COLO829 (cell line): ENCODE data around the gene RNF10.
A peak's percentile ranks its signal among the peaks of the same experiment; 100 is the strongest.
"Not testable (repeated sequence)": the region's sequence is repeated elsewhere in the genome, so short reads cannot be mapped to it uniquely, and the experiment has no call there.

Experiments used
- DNase-seq: peaks from one replicate; pipeline ENCODE4 v3.0.0; 2012; ENCODE audit warnings: low spot score

Gene RNF10

GRCh38 chr12:120580787-120581723, 46.9 kb downstream of the RNF10 start, which contains the start of gene POP5:
TSS of gene POP5 (minus strand) at chr12:120581402. CDS start at chr12:120581362, 40 bp downstream.
- DNase-seq: peak; percentile 96

- no peak for DNase-seq
Measured at GRCh38 chr12:120581998-120582397, 47.8 kb downstream of the RNF10 start.

- peak; percentile 57 for DNase-seq
Measured at GRCh38 chr12:120583478-120584030, 49.4 kb downstream of the RNF10 start.

GRCh38 chr12:120584343-120585149, 50.4 kb downstream of the RNF10 start:
- DNase-seq: no peak

DNA sequence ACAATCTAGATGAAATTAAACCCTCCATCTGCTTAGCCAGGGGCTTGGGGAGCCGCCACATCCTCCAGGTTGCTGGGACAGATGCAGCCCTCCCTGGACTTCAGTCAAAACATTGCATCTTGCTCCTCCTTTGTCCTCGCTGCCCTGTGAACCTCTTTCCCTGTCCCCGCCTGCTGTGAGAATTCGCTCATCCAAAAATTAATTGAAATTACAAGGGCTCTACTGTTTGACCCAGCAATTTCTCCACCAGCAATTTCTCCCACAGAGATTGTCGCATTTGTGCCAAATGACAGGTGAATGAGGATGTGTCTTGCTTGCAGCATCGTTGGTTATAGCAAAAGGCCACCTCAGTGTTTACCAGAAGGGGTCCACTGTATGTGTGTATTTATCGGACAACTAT, 52.0 kb downstream of the RNF10 start:
- DNase-seq: no peak

- DNase-seq: no peak
Measured at GRCh38 chr12:120586860-120587259, 52.7 kb downstream of the RNF10 start.

DNA sequence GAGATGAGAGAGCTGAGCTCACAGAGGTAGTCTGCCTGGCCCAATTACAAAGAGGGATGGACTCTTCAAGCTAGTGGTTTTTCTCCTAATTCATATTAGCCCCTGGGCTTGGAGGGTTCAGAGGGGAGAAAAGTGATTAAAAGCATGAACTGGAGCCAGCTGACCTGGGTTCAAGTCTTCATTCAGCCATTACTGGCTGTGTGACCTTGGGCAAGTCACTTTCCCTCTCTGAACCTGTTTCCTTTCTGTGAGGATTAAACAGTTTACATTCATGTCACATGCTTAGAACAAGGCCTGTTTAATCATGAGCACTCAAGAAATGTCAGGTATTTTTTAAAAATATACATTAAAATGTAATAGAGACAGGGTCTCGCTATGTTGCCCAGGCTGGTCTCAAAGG, 54.2 kb downstream of the RNF10 start:
- DNase-seq: no peak

GRCh38 chr12:120588948-120589930, 55.1 kb downstream of the RNF10 start:
- no peak for DNase-seq

- no peak for DNase-seq
Measured at GRCh38 chr12:120590741-120591407, 56.7 kb downstream of the RNF10 start.

DNA sequence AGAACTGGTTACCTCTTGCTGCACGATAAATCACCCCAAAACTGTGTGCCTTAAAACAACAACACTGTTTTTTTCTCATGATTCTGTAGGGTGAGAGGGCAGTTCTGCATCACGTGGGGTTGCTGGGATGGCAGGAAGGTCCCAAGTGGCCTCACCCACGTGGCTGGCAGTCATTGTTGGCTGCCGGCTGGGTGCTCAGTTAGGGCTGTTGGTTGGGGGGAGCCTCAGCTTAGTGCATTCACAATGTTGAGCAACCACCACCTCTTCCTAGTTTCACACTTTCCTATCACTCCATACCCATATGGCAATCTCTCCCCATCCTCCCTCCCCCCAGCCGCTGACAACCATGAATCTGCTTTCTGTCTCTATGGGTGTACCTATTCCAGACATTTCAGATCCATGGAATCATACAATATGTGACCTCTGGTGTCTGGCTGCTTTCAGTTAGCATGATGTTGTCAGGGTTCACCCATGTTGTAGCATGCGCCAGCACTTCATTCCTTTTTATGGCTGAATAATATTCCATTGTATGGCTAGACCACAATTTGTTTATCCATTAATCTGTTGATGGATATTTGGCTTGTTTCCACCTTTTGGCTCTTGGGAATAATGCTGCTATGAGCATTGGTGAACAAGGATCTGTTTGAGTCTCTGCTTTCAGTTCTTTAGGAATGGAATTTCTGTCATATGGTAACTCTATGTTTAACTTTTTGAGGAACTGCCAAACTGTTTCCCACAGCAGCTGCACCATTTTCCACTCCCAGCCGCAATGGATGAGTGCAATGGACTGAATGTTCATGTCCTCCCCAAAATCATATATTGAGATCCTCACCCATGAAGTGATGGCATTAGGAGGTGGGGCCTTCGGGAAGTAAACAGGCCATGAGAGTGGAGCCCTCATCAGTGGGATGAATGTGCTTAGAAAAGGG, 58.2 kb downstream of the RNF10 start:
- no peak for DNase-seq

DNA sequence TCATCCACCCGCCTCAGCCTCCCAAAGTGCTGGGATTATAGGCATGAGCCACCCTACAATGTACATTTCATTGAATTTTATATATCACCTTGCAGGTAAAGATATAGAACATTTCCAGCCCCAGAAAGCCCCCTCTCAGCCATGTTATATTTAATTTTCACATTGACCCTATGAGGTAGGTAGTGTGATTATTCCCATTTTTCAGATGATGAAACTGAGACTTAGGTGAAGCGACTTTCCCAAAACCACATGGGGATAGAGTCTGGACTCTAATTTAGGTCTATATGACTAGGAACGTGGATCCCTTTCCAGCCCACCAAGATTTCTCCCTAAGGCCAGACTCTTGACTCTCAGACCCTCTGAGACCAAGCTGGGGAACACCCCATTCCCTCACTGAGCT, 62.7 kb downstream of the RNF10 start:
- DNase-seq: no peak

DNA sequence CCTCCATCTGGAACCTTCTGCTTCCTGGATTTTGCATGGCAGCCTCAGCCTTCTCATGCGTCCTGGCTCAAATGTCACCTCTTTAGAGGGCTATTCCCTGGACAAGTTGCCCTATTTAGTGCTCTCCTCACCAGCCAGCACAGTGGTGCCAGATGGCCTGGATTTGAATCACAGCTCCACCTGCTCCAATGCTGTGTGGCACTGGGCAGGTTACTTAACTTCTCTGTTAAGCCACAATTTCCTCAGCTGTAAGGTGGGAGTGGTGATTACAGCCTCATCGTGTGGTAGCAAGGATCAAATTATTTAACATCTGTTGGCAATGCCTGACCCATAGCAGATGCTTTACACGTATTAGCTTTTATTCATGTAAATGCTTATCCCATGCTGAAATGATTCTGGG, 63.7 kb downstream of the RNF10 start:
- no peak for DNase-seq

DNA sequence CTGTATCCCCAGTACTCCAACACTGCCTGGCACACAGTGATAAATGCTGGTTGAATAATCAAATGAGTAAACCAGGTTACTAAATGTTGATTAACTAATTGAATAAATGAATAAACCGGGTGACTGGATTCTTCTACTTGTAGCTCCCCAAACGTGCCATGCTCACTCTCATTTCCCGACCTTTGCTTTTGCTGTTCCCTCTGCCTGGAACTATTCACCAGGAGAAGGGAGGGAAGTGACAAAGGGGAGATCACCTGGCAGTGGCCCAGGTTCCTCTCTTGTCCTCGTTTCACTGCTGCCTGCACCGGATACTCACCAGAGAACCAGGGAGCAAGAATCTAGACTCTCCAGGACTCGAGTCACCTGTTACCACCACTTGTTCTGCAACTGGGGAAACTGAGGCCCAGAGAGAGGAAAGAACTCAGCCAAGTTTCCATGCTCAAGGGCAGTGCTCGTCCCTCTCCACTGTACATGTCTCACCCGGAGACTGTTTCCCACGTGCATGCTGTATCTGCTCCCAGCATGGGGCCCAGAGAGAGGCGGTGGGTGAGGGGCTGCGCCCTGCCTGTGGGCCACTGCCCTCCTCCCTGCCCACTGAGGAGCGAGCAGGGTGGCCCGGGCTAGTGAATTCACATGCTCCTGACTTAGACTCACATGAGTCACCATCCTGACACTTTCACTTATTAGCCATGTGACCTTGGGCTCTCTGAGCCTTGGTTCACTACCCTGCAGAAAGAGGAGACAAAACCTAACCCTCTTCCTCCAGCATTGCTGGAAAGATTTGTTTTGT, 64.7 kb downstream of the RNF10 start:
- peak; percentile 79 for DNase-seq

- DNase-seq: no peak
Measured at GRCh38 chr12:120599672-120600552, 65.8 kb downstream of the RNF10 start.

DNA sequence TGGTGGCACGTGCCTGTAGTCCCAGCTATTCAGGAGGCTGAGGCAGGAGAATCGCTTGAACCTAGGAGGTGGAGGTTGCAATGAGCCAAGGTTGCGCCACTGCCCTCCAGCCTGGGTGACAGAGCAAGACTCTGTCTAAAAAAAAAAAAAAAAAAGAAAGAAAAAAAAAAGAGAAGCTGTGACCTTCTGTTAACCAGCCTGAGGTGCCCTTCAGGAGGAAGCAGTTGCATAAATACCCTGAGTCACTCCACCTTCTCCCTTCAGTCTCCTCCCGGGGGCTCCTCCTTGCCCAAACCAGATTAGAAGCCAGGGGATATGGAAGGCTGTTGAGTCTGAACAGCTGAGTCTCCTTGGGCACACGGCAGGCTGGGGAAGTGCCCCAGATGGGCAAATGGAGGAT, 68.3 kb downstream of the RNF10 start:
- DNase-seq: not testable (repeated sequence)

- DNase-seq: no peak
Measured at GRCh38 chr12:120610560-120610959, 76.4 kb downstream of the RNF10 start.

GRCh38 chr12:120611534-120611933, 77.4 kb downstream of the RNF10 start:
- DNase-seq: not testable (repeated sequence)

DNA sequence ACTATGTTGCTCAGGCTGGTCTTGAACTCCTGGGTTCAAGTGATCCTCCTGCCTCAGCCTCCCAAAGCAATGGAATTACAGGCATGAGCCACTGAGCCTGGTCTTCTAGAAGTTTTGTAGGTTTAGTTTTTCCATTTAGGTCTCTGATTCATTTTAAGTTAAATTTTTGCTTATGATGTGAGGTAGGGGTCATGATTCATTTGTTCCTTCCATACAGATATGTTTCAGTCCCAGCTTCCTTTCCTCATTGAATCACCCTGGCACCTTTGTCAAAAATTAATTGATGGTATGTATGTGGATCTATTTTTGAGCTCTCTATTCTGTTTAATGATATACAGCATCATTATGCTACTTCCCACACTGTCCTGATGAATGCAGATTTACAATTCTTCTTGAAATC, 80.7 kb downstream of the RNF10 start:
- DNase-seq: no peak
